Ovary (tissue), 9 donors: ENCODE measurements around the gene FMO4. TPM values are rescaled to one million over a fixed set of nuclear protein-coding genes. Genes with fewer than 3 reads are reported as not detected.
"Not testable (repeated sequence)": the region's sequence is repeated elsewhere in the genome, so short reads cannot be mapped to it uniquely, and the experiment has no call there.

Experiments
- DNase-seq, 5 donors: peaks; one replicate each; pipeline ENCODE4 v3.0.0-alpha.2; 2019 to 2020
- H3K27ac ChIP-seq, 2 donors: fragments of 200-600 bp; one replicate each; pipeline versions ENCODE4 v1.5.1 to v1.8.0; 2019 to 2022
- H3K27me3 ChIP-seq: fragments of 200-600 bp; one replicate; pipeline ENCODE4 v1.8.0; 2022
- H3K36me3 ChIP-seq: fragments of 200-600 bp; sonication (generic); one replicate; pipeline ENCODE4 v1.5.1; 2019
- H3K4me1 ChIP-seq: one replicate; pipeline ENCODE4 v1.8.1; 2013; ENCODE audit warnings: mild to moderate bottlenecking, moderate library complexity; ENCODE audit not compliant: insufficient read depth
- H3K4me3 ChIP-seq: fragments of 200-600 bp; sonication (generic); one replicate; pipeline ENCODE4 v1.5.1; 2017
- H3K9me3 ChIP-seq, 2 donors: fragments of 200-600 bp in 1 of 2; sonication (generic) in 1 of 2; one replicate each; pipeline versions ENCODE4 v1.5.1 to v1.8.1; 2013 to 2019; ENCODE audit warnings: mild to moderate bottlenecking in 1 of 2, moderate library complexity in 1 of 2
- EP300 ChIP-seq: sonication (generic); formaldehyde crosslinking; IDR thresholded peaks from one replicate; pipeline ENCODE4 v1.6.1; 2017; ENCODE audit warnings: antibody characterized with exemption
- POLR2A ChIP-seq: fragments of 450-650 bp; IDR thresholded peaks from one replicate; pipeline ENCODE4 v1.6.1; 2017; ENCODE audit warnings: antibody characterized with exemption, mild to moderate bottlenecking, moderate library complexity
- WGBS, 3 donors: extraction: QIAGEN DNeasy Blood & Tissue Kit in 1 of 3; methylation state at CpG; one replicate each; pipeline versions ENCODE4 v1.1.5 to v1.1.7; 2013 to 2017; 5-methylcytosine and 5-hydroxymethylcytosine counted together
- intact Hi-C, 4 donors: fragments of 100-400 bp; cut with DNase I; formaldehyde crosslinking; loops; one replicate each; pipeline versions ENCODE4 v1.11.0 to v1.15.1; 2022 to 2023
- polyA plus RNA-seq, 2 donors: library from polyadenylated mRNA; stranded (reverse); fragments of 200-250 nt in 1 of 2; fragments of 350-450 nt in 1 of 2; fragmentation: Illumina TruSeq in 1 of 2; extraction: RNeasy Lipid Tissue Mini Kit (QIAGEN cat#74804) in 1 of 2; gene quantifications; one replicate each; pipeline ENCODE4 v1.2.3, GENCODE V29; 2013 to 2014
- total RNA-seq, 7 donors: library from RNA; depleted of rRNA in 2 of 7; stranded (reverse); fragments of >200 nt in 2 of 7; fragmentation: NEBNext Ultra II Directional in 3 of 7; extraction: Animal tissue kit (Norgen Biotek cat#: 25700) in 3 of 7; gene quantifications; one replicate each; pipeline versions ENCODE4 v1.1.0 to v1.2.4, GENCODE V29; 2016 to 2023
- TF ChIP-seq, protein P1 (sequence below), 3 donors: fragments of 450-650 bp in 2 of 3; fragments of 200-600 bp in 1 of 3; IDR thresholded peaks; one replicate each; pipeline versions ENCODE4 v1.5.1 to v1.8.0; 2016 to 2022; ENCODE audit warnings: antibody characterized with exemption in 3 of 3, mild to moderate bottlenecking in 1 of 3
- donor health status: DM: no; HTN: no; CAD: no; lungs with moderate emphysema.
- donor health status: DM: no; HTN: no; CAD: no.
- donor health status: Bipolar disorder and iron deficiency.
- donor health status: DM: yes; HTN: yes; CAD: no.
- donor health status: DM: no; HTN: no; CAD: no.
- donor health status: DM: yes; HTN: yes; CAD: no.

The FMO4 gene
- total and polyA plus RNA-seq, 9 donors = 1.9 to 8.0 (median 3.7) TPM

GRCh38 chr1:171286032-171286705 lies 27.8 kb upstream of the FMO4 start:
- intact Hi-C loops = no loop called here
- TF ChIP-seq, protein P1, sequence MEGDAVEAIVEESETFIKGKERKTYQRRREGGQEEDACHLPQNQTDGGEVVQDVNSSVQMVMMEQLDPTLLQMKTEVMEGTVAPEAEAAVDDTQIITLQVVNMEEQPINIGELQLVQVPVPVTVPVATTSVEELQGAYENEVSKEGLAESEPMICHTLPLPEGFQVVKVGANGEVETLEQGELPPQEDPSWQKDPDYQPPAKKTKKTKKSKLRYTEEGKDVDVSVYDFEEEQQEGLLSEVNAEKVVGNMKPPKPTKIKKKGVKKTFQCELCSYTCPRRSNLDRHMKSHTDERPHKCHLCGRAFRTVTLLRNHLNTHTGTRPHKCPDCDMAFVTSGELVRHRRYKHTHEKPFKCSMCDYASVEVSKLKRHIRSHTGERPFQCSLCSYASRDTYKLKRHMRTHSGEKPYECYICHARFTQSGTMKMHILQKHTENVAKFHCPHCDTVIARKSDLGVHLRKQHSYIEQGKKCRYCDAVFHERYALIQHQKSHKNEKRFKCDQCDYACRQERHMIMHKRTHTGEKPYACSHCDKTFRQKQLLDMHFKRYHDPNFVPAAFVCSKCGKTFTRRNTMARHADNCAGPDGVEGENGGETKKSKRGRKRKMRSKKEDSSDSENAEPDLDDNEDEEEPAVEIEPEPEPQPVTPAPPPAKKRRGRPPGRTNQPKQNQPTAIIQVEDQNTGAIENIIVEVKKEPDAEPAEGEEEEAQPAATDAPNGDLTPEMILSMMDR (IDR thresholded peaks at IDR 0.05) = no peak
- TF ChIP-seq EP300 (no peak), POLR2A (no peak)
- Histone ChIP-seq H3K27me3 (no peaks in the 10 kb centered on the region), H3K4me3 (no peak overlapping the region), H3K36me3 (no peaks in the 10 kb centered on the region), H3K4me1 (no peaks in the 10 kb centered on the region), H3K27ac (no peak overlapping the region), H3K9me3 (no peaks in the 10 kb centered on the region)
- no peak for DNase-seq
- 69 to 75% (median 74%) methylated on average over 4 of the region's 4 CpGs for WGBS, 3 donors

DNA sequence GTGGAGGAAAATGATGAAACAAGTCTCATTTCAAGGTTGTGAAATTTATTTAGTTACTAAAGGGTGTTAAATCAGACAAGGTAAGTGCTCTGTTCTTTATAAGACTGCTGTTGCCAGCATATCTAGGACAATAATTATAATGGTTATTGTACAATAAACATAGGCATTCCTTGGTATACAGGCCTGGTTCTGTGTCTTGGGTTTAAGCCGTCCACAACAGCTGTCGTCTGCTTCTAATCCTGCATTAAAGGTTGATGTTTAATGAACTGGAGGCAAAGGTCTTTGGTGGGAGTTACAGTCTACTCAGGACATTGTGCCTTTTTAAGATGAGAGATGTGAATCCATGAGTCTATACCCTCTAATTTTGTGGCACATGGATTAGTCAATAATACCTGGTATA lies 23.4 kb upstream of the FMO4 start:
- no peaks in the 10 kb centered on the region for H3K9me3 ChIP-seq
- H3K36me3 ChIP-seq = no peaks in the 10 kb centered on the region
- no peaks in the 10 kb centered on the region for H3K4me1 ChIP-seq
- H3K4me3 ChIP-seq = no peak overlapping the region
- WGBS, 3 donors = 76 to 79% (median 79%) methylated on average over 2 of the region's 2 CpGs
- TF ChIP-seq, protein P1 (IDR thresholded peaks at IDR 0.05) = no peak
- TF ChIP-seq EP300 (no peak), POLR2A (no peak)
- intact Hi-C loops = no loop called here
- DNase-seq = no peak
- no peak overlapping the region for H3K27ac ChIP-seq
- H3K27me3 ChIP-seq = no peaks in the 10 kb centered on the region

- Histone ChIP-seq H3K4me1 (no peaks in the 10 kb centered on the region), H3K9me3 (no peaks in the 10 kb centered on the region), H3K36me3 (no peaks in the 10 kb centered on the region), H3K27me3 (no peaks in the 10 kb centered on the region), H3K27ac (no peak overlapping the region), H3K4me3 (no peak overlapping the region)
- 58 to 61% (median 59%) methylated on average over 1 of the region's 1 CpG for WGBS, 3 donors
- no peak for DNase-seq
- no peak for TF ChIP-seq POLR2A
- TF ChIP-seq, protein P1 (IDR thresholded peaks at IDR 0.05) = no peak
- TF ChIP-seq EP300 = no peak
- intact Hi-C loops = no loop called here
These were observed 21.2 kb upstream of the FMO4 start for GRCh38 chr1:171292799-171293198.

GRCh38 chr1:171295383-171295782 lies 18.6 kb upstream of the FMO4 start:
- not testable (repeated sequence) for DNase-seq, H3K27me3 ChIP-seq

DNA sequence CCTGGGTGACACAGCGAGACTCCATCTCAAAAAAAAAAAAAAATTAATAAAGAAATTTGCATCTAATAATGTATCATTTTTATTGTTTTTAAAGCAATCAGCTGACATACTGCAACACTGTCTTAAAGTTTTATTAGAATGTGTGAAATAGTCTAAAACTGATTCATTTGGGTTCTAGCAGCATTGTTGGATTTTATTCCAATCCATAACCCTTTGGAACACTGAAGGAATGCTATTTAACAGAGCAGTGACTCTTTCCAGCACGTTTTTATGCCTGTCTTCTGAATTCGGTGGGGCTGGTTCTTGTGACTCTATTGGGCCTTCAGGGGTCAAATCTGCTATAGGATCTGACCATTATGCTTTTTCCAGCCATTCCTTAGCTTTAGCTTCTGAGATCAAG lies 18.2 kb upstream of the FMO4 start:
- WGBS, 3 donors = 79 to 85% (median 84%) methylated on average over 3 of the region's 3 CpGs
- no peaks in the 10 kb centered on the region for H3K27me3 ChIP-seq
- H3K4me1 ChIP-seq = no peaks in the 10 kb centered on the region
- intact Hi-C loops = no loop called here
- no peak overlapping the region for H3K4me3 ChIP-seq
- no peak overlapping the region for H3K27ac ChIP-seq
- no peak for TF ChIP-seq EP300
- TF ChIP-seq, protein P1 (IDR thresholded peaks at IDR 0.05) = no peak
- TF ChIP-seq POLR2A = no peak
- no peaks in the 10 kb centered on the region for H3K9me3 ChIP-seq
- DNase-seq = no peak
- no peaks in the 10 kb centered on the region for H3K36me3 ChIP-seq

More at GRCh38 chr1:171295383-171295782, 18.6 kb upstream of the FMO4 start:
- H3K4me3 ChIP-seq, H3K4me1 ChIP-seq, intact Hi-C loops, H3K36me3 ChIP-seq, H3K9me3 ChIP-seq, H3K27ac ChIP-seq: not testable (repeated sequence)
- WGBS, 3 donors = 73 to 79% (median 75%) methylated on average over 7 of the region's 7 CpGs
